WI38 (cell line): ENCODE data around the gene YBX1.

Experiments used
- H3K4me3 ChIP-seq: 2 replicates; pipeline ENCODE4 v1.5.1; 2011; ENCODE audit warnings: low read depth, mild to moderate bottlenecking, control low read depth, low read length
- CTCF ChIP-seq: IDR thresholded peaks from 2 replicates; pipeline ENCODE4 v1.5.1; 2012; ENCODE audit warnings: low read depth, mild to moderate bottlenecking, control low read depth, low read length

The YBX1 gene

GRCh38 chr1:42689912-42690311 lies 7.7 kb downstream of the YBX1 start:
- TF ChIP-seq CTCF = no peak
- no peak overlapping the region for H3K4me3 ChIP-seq

- no peak overlapping the region for H3K4me3 ChIP-seq
These were observed 8.4 kb downstream of the YBX1 start for GRCh38 chr1:42690477-42691156.

GRCh38 chr1:42691157-42691498 lies 8.9 kb downstream of the YBX1 start:
- H3K4me3 ChIP-seq = no peak overlapping the region
- TF ChIP-seq CTCF = no peak

More at GRCh38 chr1:42690477-42691156, 8.4 kb downstream of the YBX1 start:
- no peak for TF ChIP-seq CTCF

GRCh38 chr1:42692461-42692860 lies 10.2 kb downstream of the YBX1 start:
- TF ChIP-seq CTCF = no peak
- H3K4me3 ChIP-seq = no peak overlapping the region

- H3K4me3 ChIP-seq = no peak overlapping the region
- TF ChIP-seq CTCF = no peak
These were observed 10.7 kb downstream of the YBX1 start for GRCh38 chr1:42692911-42693310.

GRCh38 chr1:42698081-42698813 lies 16.0 kb downstream of the YBX1 start:
- no peak for TF ChIP-seq CTCF
- no peak overlapping the region for H3K4me3 ChIP-seq

GRCh38 chr1:42700006-42700405 lies 17.8 kb downstream of the YBX1 start:
- no peak overlapping the region for H3K4me3 ChIP-seq
- TF ChIP-seq CTCF = no peak
